ENCODE measurements around the gene GPR21.

GPR21 gene

DNA sequence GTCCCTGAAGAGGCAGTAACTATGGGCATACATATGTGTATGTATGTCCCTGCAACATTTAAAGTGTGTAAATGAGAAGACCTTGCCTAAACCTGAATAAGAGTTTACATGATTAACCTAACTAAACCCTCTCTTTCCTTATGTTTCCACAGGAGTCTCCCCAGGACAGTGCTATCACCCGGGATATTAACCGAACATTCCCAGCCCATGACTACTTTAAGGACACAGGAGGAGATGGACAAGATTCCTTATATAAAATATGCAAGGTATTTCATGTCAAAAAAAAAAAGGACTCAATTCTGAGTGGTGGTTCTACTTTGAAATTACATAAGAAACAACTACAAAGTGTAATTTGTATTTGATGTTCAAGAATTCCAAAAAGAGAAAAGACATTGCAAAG, 31.7 kb downstream of the GPR21 start:
- peak; percentile 75 for DNase-seq

DNA sequence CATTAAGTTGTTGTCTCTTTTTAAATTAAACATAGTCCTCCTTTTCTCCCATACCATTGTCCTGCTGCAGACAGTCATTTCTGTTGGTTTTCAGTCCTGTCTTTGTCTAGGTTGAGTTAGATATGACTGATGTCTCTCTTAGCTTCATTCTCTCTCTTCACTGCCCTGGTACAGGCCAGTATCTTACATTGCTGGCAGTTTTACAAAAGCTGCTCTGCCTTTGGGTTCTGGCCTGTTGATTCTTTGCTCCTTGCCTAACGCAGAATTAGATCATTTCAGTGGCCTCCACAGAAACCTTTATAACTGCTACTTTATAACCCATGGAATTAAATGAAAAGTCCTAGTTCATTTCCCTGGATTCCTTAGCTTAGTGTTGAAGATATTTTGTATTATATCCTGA, 33.7 kb downstream of the GPR21 start:
- DNase-seq, result no peak

DNA sequence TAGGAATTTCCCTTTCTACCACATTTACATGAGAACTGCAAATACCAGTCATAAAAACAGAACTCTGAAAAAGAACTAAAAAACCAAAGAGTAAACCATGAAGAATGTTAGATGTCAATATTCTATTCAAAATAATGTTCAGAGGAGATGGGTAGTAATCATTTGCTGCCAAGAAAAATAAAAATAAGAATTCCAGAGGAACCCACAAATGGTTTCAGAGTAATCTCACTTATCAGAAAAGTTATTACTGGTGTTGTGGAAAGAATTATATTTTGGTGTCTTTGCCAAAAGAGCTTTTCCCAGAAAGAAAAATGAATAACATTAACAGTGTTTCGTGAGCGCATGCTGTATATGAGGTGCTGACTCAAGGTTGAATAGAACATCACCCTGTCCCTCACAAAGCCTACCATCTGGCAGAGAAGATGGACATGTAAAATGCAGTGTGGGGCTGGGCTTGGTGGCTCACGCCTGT, 35.6 kb downstream of the GPR21 start:
- DNase-seq, result peak; percentile 97

DNA sequence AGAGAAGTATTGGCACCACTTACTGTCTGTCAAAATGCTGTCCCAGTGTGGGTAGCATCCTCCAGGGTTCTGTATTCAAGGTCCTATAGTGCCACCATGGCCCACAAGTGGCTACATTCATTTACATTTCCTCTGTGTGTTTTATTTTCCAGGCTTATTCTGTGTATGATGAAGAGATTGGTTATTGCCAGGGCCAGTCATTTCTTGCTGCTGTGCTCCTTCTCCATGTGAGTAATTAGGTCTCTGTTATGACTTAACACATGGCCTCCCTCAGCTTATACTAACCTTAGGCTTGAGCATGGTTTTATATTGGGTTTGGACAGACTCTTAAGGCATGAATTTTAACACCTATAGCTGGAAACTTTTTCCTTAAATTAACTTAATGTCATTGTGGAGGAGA, 36.7 kb downstream of the GPR21 start:
- DNase-seq, result no peak

DNA sequence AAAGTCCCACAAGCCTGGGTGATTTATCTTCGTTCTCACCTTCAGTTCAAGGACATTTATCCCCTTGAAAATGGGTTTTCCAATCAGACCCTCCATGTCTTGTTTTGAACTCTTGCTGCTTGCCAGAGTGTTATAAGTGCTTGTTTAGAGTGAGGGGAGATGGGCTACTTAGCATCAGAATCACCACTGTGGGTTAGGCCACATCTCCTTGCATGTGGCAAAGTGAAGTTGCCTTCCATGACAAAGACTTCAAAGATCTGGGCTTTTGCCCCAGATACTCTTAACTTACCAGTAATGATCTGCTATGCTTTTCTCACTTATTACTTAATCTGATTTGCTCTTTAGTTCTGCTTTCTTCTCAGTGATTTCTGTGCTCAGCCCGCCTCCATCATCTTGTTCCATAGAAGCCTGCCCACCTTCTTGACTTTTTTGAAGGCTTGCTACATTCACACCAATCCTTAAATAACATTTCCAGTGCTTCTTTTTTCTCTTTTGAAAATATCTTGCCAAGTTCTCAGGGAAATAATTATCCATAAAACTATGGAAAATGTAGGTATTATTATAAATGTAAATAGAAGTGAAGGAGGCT, 39.0 kb downstream of the GPR21 start:
- no peak for DNase-seq

DNA sequence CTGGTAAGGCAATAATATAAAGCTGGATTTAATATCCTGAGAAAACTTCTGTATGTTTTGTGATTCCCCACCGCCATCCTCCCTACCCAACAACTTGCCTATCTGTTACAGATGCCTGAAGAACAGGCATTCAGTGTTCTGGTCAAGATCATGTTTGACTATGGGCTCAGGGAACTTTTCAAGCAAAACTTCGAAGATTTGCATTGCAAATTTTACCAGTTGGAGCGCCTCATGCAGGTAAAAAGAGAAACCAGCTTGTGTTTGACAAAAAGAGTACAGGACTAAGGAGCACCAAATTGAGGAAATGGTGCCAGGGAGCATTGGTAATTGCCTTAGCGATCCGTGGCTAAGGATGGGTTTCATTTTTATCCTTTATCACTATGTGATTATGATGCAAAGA, 40.0 kb downstream of the GPR21 start:
- DNase-seq, result no peak

DNA sequence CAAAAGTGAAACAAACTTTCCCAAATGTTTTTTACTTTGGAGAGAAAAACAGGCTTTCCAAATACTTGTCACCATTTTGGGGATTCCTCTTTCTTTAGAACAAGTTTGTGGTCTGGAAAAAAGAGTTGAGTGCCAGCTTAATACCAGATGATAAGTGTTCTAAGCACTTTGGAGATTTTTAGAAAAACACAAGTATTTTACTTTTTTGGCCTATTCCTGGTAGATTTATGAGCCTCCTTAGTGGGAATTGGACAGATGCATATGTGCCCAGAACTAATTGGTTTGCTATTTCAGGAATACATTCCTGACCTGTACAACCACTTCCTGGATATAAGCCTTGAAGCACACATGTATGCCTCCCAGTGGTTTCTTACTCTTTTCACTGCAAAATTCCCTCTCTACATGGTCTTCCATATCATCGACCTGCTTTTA, 40.5 kb downstream of the GPR21 start:
- peak; percentile 95 for DNase-seq

DNA sequence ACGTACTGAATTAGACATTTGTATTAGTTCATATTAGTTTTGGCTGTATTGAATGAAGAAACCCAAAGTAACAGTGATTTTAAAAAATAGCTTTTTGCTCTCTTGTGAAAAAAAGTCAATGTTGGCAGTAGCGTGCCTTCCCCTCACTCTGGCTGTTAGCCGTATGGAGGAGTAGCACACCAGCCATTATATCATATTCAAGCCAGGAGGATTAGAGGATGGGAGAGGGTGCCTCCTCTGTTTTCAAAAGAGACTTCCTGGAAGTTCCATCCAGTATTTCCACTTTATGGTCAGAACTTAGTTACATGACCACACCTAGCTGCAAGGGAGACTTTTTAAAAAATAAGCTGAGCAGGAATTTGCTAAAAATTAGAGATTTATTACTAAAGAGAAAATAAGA, 41.2 kb downstream of the GPR21 start:
- no peak for DNase-seq

DNA sequence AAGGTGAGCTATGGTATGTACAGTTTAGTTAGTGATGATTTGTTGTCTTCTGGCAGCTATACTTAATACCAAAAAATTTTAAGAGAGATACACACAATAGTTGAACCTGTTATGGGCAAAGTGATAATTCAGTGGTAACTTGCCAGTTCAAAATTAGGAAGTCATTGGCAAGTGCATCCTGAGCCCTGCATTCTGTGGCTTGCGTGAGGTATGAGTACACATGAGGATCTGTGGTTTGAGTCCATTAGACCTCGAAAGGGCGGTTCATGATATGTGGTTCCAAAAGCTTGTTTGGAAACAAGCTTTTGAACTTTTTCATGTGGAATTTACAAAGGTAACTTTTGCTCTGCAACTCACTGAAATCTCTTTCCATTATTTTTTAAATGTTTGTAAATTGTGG, 47.0 kb downstream of the GPR21 start:
- DNase-seq, result no peak

DNA sequence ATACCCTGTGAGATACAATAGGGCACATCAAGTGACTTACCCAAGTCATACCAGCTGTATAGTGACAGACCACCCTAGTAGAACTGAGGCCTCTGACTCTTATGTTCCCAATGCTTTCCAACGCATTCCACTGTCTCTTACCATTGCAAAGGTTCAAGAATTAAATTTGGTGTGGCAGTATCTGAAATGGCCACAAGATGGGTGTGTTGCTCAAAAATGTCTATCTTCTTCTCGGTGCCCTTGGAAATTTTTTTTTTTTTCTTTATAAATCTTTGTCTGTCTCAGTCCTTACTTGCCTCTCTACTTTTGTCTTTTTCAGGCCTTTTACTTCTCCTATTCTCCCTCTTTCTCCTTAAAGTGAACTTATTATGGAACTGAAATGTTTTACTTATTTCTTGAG, 48.4 kb downstream of the GPR21 start:
- DNase-seq, result peak; percentile 59

DNA sequence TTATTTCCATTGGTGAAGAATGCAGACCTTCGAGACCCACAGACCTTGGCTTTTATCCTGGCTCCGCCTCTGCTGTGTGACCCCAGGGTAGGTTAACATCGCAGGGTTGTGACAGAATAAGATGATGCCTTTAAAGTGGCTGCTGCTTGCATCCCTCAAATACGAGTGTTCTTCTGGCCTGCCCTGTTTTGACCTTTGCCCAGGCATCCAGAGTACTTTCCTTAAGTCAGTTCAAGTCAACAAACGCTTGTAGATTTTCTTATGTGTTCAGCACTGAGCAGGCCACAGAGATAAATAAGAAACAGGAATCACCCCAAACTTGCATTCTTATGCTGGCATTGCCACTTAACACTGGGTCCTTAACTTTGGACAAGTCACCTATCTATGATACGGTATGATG, 50.2 kb downstream of the GPR21 start:
- no peak for DNase-seq

DNA sequence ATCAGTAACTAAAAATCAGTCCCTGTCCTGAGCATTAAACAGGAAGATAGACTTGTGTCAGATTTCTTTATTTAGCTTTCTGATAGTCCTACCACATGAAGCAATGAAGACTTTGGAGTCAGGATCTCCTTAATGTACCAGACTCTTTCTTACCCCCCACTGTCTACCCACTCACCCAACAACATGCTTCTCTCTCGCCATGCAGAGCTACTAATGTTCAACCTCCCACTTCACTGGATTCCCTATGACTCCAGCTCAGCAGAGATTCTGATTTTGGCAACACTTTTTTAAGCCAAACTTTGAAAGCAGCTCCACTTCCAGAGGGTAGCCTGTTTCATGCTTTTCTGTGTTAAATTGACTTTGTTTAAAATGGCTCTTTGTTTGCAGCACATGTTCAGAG, 50.8 kb downstream of the GPR21 start:
- DNase-seq, result no peak

All from fibroblast of skin of abdomen (primary cell).